Measurements from ENCODE around the gene RINL. TPM values are rescaled to one million over a fixed set of nuclear protein-coding genes. Genes with fewer than 3 reads are reported as not detected.

Gene RINL
- total RNA-seq, 1 experiment from 2014 or later, result 14.5 TPM

- ChIA-PET POLR2A (no interaction called here), CTCF (no interaction called here)
- H3K27ac Mint-ChIP-seq, result peak overlapping the region; percentile 78
- H3K9me3 Mint-ChIP-seq, result no peaks in the 10 kb centered on the region
- H3K36me3 Mint-ChIP-seq, result peaks cover 63% of the 10 kb centered on the region
- DNase-seq (ENCODE audit: low spot score) (no peak), ATAC-seq (no peak)
- peaks cover 4% of the 10 kb centered on the region for H3K4me1 Mint-ChIP-seq
- no peaks in the 10 kb centered on the region for H3K27me3 Mint-ChIP-seq (ENCODE audit: low read depth)
- no peak overlapping the region for H3K4me3 Mint-ChIP-seq
- TF ChIP-seq GTF2I (CRISPR knock-in tag; conservative IDR thresholded peaks at IDR 0.05) (no peak), ATF3 (CRISPR knock-in tag; conservative IDR thresholded peaks at IDR 0.05) (no peak), FOXJ3 (CRISPR knock-in tag; IDR thresholded peaks at IDR 0.05; ENCODE audit: borderline replicate concordance) (no peak), ATF1 (CRISPR knock-in tag; IDR thresholded peaks at IDR 0.05) (no peak), ETV6 (CRISPR knock-in tag; IDR thresholded peaks at IDR 0.05) (no peak), RELA (CRISPR knock-in tag; IDR thresholded peaks at IDR 0.05; ENCODE audit: borderline replicate concordance) (no peak), TCF7 (CRISPR knock-in tag; IDR thresholded peaks at IDR 0.05; ENCODE audit: low read depth) (no peak), SP1 (CRISPR knock-in tag; conservative IDR thresholded peaks at IDR 0.05) (no peak), JUN (CRISPR knock-in tag; IDR thresholded peaks at IDR 0.05) (no peak), ZNF219 (CRISPR knock-in tag; IDR thresholded peaks at IDR 0.05; ENCODE audit: borderline replicate concordance) (no peak), MXD4 (CRISPR knock-in tag; IDR thresholded peaks at IDR 0.05; ENCODE audit: borderline replicate concordance) (no peak), GRHL2 (CRISPR knock-in tag; IDR thresholded peaks at IDR 0.05; ENCODE audit: insufficient replicate concordance, severe bottlenecking) (no peak), IRF2 (CRISPR knock-in tag; IDR thresholded peaks at IDR 0.05; ENCODE audit: borderline replicate concordance, low read depth) (no peak)
- TF ChIP-seq, protein P1, sequence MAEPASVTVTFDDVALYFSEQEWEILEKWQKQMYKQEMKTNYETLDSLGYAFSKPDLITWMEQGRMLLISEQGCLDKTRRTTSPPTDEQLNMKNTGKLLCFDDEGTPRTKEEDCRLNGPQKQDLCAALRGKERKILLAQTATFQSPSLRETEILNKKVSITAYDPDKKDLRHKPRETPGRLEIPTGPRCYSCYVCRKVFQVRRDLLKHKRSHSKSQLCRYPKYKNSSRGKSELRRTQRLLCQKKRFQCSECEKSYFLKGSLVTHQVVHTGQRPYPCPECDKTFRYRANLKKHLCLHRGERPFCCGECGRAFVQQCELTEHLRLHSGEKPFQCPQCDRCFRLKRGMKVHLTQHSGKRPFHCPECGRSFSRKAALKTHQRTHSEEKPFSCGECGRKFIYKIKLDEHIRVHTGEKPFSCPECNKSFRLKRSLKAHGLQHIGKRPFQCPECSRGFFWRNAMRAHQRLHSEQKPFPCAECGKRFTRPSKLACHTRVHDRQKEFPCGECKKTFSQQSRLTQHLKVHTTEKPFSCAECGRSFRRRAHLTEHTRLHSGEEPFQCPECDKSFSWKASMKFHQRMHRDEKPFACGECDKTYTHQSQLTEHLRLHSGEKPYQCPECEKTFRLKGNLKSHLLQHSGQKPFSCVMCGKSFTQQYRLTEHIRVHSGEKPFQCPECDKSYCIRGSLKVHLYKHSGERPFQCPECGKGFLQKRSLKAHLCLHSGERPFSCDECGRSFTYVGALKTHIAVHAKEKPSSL (CRISPR knock-in tag; conservative IDR thresholded peaks at IDR 0.05), result no peak
- TF ChIP-seq, protein P2, sequence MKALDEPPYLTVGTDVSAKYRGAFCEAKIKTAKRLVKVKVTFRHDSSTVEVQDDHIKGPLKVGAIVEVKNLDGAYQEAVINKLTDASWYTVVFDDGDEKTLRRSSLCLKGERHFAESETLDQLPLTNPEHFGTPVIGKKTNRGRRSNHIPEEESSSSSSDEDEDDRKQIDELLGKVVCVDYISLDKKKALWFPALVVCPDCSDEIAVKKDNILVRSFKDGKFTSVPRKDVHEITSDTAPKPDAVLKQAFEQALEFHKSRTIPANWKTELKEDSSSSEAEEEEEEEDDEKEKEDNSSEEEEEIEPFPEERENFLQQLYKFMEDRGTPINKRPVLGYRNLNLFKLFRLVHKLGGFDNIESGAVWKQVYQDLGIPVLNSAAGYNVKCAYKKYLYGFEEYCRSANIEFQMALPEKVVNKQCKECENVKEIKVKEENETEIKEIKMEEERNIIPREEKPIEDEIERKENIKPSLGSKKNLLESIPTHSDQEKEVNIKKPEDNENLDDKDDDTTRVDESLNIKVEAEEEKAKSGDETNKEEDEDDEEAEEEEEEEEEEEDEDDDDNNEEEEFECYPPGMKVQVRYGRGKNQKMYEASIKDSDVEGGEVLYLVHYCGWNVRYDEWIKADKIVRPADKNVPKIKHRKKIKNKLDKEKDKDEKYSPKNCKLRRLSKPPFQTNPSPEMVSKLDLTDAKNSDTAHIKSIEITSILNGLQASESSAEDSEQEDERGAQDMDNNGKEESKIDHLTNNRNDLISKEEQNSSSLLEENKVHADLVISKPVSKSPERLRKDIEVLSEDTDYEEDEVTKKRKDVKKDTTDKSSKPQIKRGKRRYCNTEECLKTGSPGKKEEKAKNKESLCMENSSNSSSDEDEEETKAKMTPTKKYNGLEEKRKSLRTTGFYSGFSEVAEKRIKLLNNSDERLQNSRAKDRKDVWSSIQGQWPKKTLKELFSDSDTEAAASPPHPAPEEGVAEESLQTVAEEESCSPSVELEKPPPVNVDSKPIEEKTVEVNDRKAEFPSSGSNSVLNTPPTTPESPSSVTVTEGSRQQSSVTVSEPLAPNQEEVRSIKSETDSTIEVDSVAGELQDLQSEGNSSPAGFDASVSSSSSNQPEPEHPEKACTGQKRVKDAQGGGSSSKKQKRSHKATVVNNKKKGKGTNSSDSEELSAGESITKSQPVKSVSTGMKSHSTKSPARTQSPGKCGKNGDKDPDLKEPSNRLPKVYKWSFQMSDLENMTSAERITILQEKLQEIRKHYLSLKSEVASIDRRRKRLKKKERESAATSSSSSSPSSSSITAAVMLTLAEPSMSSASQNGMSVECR (CRISPR knock-in tag; IDR thresholded peaks at IDR 0.05; ENCODE audit: borderline replicate concordance), result no peak
- TF ChIP-seq, protein P3, sequence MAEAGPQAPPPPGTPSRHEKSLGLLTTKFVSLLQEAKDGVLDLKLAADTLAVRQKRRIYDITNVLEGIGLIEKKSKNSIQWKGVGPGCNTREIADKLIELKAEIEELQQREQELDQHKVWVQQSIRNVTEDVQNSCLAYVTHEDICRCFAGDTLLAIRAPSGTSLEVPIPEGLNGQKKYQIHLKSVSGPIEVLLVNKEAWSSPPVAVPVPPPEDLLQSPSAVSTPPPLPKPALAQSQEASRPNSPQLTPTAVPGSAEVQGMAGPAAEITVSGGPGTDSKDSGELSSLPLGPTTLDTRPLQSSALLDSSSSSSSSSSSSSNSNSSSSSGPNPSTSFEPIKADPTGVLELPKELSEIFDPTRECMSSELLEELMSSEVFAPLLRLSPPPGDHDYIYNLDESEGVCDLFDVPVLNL (CRISPR knock-in tag; IDR thresholded peaks at IDR 0.05; ENCODE audit: borderline replicate concordance, low read depth), result no peak
Measured at GRCh38 chr19:38836983-38837626, 41.0 kb downstream of the RINL start.

Data from WTC11 (cell line).